ENCODE results near the gene APOOL.

DNA sequence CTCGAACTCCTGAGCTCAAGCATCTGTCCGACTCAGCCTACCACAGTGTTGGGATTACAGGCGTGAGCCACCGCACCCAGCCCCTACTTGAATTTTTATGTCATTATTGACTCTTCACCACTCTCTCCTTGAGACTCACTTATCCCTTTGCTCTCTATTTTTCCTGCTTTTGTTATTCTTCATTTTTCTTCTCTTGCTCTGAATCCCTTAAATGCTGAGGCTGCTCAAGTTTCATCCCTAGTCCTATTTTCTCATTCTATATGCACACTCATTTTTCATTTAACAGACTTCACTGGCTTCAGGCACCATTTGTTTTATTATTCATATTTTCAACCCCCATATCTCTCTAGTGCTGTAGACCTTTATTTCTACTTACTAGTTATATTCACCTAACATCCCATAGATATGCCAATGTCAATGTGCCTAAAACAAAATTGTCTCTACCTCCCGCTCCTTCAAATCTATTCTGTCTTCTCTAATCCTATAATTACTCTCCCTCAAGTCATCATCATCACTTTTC, 85.7 kb downstream of the APOOL start:
- TF ChIP-seq, protein P1, sequence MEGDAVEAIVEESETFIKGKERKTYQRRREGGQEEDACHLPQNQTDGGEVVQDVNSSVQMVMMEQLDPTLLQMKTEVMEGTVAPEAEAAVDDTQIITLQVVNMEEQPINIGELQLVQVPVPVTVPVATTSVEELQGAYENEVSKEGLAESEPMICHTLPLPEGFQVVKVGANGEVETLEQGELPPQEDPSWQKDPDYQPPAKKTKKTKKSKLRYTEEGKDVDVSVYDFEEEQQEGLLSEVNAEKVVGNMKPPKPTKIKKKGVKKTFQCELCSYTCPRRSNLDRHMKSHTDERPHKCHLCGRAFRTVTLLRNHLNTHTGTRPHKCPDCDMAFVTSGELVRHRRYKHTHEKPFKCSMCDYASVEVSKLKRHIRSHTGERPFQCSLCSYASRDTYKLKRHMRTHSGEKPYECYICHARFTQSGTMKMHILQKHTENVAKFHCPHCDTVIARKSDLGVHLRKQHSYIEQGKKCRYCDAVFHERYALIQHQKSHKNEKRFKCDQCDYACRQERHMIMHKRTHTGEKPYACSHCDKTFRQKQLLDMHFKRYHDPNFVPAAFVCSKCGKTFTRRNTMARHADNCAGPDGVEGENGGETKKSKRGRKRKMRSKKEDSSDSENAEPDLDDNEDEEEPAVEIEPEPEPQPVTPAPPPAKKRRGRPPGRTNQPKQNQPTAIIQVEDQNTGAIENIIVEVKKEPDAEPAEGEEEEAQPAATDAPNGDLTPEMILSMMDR (conservative IDR thresholded peaks at IDR 0.05; ENCODE audit: low read depth, low read length) = no peak
- no peak for TF ChIP-seq EZH2 (IDR thresholded peaks at IDR 0.05; ENCODE audit: low read length, unreplicated experiment)

Measured in PC-3 (cell line).